ENCODE results near the gene RNF20. TPM values are rescaled to one million over a fixed set of nuclear protein-coding genes. Genes with fewer than 3 reads are reported as not detected.

Gene RNF20
- total and polyA plus RNA-seq, 10 of the 15 experiments (the other 5 are each of a cell fraction or from before 2014, with no cell fraction given): 7.5 to 38.9 (median 26.7) TPM

- H3K4me1 ChIP-seq (ENCODE audit: control insufficient read depth, insufficient read depth, low read length): no peaks in the 10 kb centered on the region
- no peaks in the 10 kb centered on the region for H3K36me3 ChIP-seq (ENCODE audit: control insufficient read depth in 2 of 2, insufficient read depth in 2 of 2, low read length in 1 of 2)
- in situ Hi-C loops (cut with MboI) (no loop called here), intact Hi-C loops (cut with micrococcal nuclease; ENCODE audit: unreplicated experiment) (no loop called here)
- RAD21 ChIA-PET (ENCODE audit: unreplicated experiment): no interaction called here
- no peak overlapping the region for H3K27ac ChIP-seq (ENCODE audit: control insufficient read depth, insufficient read depth)
- FAIRE-seq: no peak
- H3K4me3 ChIP-seq: no peak overlapping the region
- H4K20me1 ChIP-seq (ENCODE audit: control insufficient read depth, insufficient read depth): no peaks in the 10 kb centered on the region
- H3K9ac ChIP-seq (ENCODE audit: control insufficient read depth, insufficient read depth, low read length): no peak overlapping the region
- H3K79me2 ChIP-seq (ENCODE audit: control insufficient read depth, insufficient read depth, low read length): no peaks in the 10 kb centered on the region
- POLR2A ChIA-PET: no interaction called here
- BruUV-seq (replicated peaks): no TSS peak
- DNase-seq (ENCODE audit: low read depth, low spot score): no peak
- SMC1A ChIA-PET (ENCODE audit: uncharacterized antibody, unreplicated experiment): interaction anchor here (0.7 kb wide), 1 partner anchor 21 kb away, joined by 3 read pairs; no protein-coding TSS in a partner anchor
- no peaks in the 10 kb centered on the region; a peak in 1 of 4 replicates for H3K27me3 ChIP-seq (replicated peaks in 1 of 2; ENCODE audit: control insufficient read depth in 2 of 2, insufficient read depth in 2 of 2, low read length in 1 of 2)
- WGBS (ENCODE audit: insufficient coverage, insufficient replicate concordance, low lambda C conversion rate, missing lambda C conversion rate): 33% methylated on average over 1 of the region's 1 CpG
- CTCF ChIA-PET: interaction anchor here (1.2 to 1.4 kb wide), 2 partner anchors 12 to 58 kb away, joined by 3 read pairs; no protein-coding TSS in a partner anchor
- no peaks in the 10 kb centered on the region for H3K9me3 ChIP-seq (replicated peaks; ENCODE audit: control insufficient read depth, insufficient read depth, low read length)
- no peak for ATAC-seq
- H3K4me2 ChIP-seq (ENCODE audit: control insufficient read depth, insufficient read depth): no peak overlapping the region
- no peak overlapping the region for H2AFZ ChIP-seq (ENCODE audit: control insufficient read depth, low read depth, low read length)
- no peak for TF ChIP-seq CUX1 (IDR thresholded peaks at IDR 0.05; ENCODE audit: insufficient replicate concordance, low read depth, low read length)
- no peak for TF ChIP-seq BRCA1 (IDR thresholded peaks at IDR 0.05; ENCODE audit: low read depth, low read length)
- no peak for TF ChIP-seq MYC (IDR thresholded peaks at IDR 0.05; ENCODE audit: insufficient read depth, insufficient read length, insufficient replicate concordance, low read length, severe bottlenecking)
- TF ChIP-seq ZNF622 (IDR thresholded peaks at IDR 0.05): no peak
- TF ChIP-seq ZNF687 (IDR thresholded peaks at IDR 0.05): no peak
- TF ChIP-seq ETV6 (conservative IDR thresholded peaks at IDR 0.05 in 1 of 2, IDR thresholded peaks at IDR 0.05 in 1 of 2; ENCODE audit: borderline replicate concordance in 1 of 2, low read depth in 1 of 2): no peak
- TF ChIP-seq RFX5 (IDR thresholded peaks at IDR 0.05; ENCODE audit: low read depth, low read length): no peak
- TF ChIP-seq ATF2 (IDR thresholded peaks at IDR 0.05; ENCODE audit: low read length): no peak
- TF ChIP-seq TARDBP (IDR thresholded peaks at IDR 0.05; ENCODE audit: borderline replicate concordance): no peak
Measured at GRCh38 chr9:101516655-101517054, 17.0 kb upstream of the RNF20 start.

All from GM12878 (cell line).